ENCODE data around the gene FZD4.
"Not testable (repeated sequence)": the region's sequence is repeated elsewhere in the genome, so short reads cannot be mapped to it uniquely, and the experiment has no call there.

DNA sequence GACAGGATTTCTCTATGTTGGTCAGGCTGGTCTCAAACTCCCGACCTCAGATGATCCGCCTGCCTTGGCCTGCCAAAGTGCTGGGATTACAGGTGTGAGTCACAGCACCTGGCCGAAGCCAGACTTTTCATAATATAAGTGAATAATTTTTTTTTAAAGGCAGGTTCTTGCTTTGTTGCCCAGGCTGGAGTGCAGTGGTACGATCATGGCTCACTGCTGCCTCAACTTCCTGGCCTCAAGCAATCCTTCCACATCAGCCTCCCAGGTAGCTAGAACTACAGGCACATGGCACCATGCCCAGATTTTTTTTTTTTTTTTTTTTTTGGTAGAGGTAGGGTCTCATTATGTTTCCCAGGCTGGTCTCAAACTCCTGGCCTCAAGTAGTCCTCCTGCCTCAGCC lies 49.1 kb upstream of the FZD4 start:
- TF ChIP-seq, protein P1, sequence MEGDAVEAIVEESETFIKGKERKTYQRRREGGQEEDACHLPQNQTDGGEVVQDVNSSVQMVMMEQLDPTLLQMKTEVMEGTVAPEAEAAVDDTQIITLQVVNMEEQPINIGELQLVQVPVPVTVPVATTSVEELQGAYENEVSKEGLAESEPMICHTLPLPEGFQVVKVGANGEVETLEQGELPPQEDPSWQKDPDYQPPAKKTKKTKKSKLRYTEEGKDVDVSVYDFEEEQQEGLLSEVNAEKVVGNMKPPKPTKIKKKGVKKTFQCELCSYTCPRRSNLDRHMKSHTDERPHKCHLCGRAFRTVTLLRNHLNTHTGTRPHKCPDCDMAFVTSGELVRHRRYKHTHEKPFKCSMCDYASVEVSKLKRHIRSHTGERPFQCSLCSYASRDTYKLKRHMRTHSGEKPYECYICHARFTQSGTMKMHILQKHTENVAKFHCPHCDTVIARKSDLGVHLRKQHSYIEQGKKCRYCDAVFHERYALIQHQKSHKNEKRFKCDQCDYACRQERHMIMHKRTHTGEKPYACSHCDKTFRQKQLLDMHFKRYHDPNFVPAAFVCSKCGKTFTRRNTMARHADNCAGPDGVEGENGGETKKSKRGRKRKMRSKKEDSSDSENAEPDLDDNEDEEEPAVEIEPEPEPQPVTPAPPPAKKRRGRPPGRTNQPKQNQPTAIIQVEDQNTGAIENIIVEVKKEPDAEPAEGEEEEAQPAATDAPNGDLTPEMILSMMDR (IDR thresholded peaks at IDR 0.05), result not testable (repeated sequence)
- TF ChIP-seq ZFX (IDR thresholded peaks at IDR 0.05; ENCODE audit: borderline replicate concordance), result not testable (repeated sequence)

Data from 22Rv1 (cell line).